Stimulated activated CD4-positive, alpha-beta T cell treated with anti-CD3 and anti-CD28 coated beads, TNF-alpha, amount 100 ng/mL, for 48 hours (primary cell): ENCODE data around the gene SUN5.

Experiments used
- DNase-seq, 3 donors: peaks; one replicate each; pipeline ENCODE4 v3.0.0-alpha.2; 2020; ENCODE audit warnings: low read depth in 3 of 3

Gene SUN5

DNA sequence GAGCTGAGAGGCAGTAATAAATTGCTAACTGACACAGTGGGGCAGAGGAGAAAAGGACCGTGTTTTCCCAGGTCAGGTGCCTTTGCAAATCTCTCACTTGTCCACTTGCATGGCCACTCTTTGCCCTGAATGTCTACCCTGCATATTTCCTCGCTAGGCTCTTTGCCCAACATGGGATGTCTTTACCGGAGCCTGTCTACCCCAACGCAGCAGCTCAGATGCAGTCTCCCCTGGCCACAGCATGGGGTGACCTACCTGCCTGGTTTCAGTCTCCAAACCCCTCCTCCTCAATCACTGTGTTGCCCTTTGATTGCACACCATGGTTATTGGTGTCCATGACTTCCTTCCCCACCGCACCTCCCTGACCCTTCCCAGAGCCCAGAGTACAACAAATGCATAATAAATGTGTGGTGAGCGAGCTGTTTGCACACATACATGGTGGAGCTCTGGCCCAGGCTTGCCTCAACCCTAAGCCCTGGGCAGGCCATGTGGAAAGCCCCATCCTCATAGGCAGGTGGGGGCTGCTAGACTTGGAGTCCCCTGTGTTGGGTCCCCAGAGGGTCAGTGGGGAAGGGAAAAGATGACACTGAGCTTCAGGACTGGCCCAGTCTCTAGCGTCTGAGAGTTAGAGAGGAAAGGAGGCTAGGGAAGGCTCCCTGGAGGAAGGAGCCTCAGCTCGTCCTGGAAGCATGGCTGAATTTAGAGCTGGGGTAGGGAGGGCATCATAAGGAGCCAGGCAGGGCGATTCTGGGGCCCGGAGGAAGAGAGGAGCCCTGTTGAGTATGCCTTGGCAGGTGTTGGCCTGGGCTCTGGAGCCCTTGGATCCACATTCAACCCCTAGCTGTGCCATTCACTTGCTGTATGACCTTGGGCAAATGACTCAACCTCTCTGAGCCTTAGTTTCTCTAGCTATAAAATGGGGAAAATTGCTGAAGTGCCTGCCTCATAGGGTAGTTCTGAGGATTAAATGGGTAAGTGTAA lies 22.8 kb upstream of the SUN5 start:
- no peak for DNase-seq

DNA sequence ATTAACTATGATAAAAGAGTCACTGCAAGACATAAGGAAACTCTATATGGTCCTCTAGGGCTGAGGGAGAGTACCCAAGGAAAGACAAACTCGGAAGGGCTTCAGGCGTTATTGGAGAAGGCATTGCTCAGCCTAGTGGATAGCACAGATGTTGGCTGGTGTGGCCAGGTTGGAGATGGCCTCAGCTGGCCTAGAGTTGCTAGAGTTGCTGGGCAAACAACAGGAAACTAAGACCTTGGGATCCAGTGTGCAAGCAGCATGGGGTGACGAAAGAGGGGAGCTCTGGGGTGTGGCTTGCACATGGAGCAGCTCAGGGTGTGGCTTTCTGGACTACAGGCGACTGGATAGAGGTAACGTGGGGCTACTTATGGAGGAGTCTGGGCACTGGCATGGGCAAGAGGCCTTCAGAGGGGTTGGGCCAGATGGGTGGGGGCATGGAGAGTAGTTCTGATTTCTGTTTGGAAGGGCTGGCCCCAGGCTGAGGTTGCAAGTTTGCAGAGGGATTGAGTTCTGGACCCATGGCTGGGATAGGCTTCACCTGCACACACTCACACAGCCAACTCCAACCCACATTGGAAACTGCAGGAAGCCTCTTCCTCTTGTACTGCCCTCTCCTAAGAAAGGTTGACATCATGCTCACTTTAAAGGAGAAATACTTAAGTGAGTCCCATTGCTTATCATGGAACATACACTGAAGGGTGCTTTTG lies 22.0 kb upstream of the SUN5 start:
- no peak for DNase-seq

- no peak for DNase-seq
Measured at GRCh38 chr20:33025318-33025876, 21.2 kb upstream of the SUN5 start.

DNA sequence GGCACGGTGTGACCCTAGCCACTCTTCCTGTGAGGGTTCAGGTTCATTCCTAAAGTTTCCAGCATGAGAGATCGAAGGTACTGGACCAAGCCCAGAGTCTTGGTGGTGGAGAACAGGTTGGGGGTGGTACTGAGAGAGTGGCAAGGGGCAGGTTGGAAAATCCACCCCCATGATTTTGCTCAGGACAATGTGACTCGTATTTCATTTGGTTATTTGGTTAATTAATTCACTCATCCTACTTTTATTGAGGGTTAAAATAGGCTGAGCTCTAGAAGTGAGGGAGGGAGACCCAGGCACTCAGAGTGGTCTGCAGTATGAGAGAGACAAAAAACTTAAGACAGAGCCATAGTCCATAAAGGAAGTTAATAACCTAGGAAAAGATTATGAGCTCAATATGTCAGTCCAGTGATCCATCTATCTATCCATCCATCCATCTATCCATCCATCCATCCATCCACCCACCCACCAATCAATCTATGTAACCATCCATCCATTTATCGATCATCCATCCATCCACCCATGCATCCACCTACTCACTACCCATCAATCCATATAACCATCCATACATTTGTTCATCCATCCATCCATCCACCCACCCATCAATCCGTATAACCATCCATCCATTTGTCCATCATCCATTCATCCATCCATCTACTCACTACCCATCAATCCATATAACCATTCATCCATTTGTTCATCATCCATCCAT lies 20.5 kb upstream of the SUN5 start:
- no peak for DNase-seq

DNA sequence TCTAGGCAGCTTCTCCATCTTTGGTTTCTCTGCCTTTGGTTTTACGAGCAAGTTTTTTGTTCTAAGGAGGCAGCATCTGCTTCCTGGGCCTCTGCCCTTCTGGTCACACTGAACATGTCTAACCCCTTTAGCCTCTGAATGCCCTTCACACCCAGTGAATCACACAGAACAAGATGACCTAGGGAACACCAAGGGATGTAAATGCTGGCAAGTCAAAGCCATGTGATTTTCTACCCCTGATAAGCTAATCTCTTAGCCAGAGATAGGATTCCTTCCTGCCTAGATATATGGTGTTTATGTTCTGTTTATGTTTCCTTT lies 20.0 kb upstream of the SUN5 start:
- no peak for DNase-seq

GRCh38 chr20:33023439-33024242 lies 19.4 kb upstream of the SUN5 start:
- no peak for DNase-seq

DNA sequence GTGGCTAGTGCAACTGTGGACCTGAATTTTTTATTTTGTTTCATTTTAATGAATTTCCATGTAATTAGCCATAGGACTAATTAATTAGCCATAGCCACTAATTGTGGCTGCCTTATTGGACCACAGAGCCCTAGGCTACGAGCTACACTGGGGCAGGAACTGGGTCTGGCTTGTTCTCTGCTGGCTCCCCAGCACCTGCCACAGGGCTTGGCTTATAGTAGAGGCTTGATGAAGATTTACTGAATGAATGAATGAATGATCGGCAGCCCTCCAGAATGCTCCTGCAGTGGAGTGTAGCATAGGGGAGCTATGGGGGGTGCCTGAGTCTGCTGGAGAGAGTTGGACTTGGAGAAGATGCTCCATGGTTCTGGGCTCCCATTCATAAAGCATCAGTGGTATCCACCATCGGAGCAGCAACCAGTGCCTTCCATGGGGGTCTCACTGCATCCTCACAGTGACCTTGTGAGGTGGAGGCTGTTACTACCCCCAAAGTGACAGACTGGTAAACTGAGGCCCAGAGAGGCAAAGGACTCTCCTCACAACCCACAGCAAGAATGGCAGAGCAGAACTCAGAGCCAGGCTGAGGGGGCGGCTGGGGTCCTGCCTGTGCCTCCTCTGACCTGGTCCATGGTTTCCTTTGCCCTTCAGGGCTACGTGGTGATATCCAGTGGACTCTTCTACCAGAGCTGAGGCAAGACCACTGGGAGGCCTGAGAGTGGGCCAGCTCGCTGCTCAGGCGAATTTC lies 18.6 kb upstream of the SUN5 start:
- no peak for DNase-seq

DNA sequence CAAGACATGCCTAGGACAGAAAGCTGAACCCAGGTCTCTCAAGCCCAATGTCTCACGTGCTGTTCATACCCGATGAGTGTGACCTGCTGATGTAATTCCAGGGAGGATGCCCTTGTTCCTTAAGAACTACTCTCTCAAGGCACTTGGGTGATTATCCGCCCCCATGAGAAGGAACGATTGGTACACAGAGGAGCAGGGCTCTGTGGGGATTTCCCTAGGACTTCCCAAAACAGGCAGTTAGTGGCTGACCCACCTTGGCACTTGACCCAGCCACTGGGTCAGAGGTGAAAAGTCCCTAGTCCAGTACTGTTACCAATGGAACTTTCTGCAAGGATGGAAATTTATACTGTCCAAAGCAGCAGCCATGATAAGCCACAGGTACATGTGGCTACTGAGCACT lies 18.1 kb upstream of the SUN5 start:
- DNase-seq, result no peak

- no peak for DNase-seq
Measured at GRCh38 chr20:33021879-33022278, 17.6 kb upstream of the SUN5 start.

GRCh38 chr20:33020278-33021161 lies 16.3 kb upstream of the SUN5 start:
- no peak for DNase-seq

- DNase-seq, result no peak
Measured at GRCh38 chr20:33019465-33020277, 15.4 kb upstream of the SUN5 start.

DNA sequence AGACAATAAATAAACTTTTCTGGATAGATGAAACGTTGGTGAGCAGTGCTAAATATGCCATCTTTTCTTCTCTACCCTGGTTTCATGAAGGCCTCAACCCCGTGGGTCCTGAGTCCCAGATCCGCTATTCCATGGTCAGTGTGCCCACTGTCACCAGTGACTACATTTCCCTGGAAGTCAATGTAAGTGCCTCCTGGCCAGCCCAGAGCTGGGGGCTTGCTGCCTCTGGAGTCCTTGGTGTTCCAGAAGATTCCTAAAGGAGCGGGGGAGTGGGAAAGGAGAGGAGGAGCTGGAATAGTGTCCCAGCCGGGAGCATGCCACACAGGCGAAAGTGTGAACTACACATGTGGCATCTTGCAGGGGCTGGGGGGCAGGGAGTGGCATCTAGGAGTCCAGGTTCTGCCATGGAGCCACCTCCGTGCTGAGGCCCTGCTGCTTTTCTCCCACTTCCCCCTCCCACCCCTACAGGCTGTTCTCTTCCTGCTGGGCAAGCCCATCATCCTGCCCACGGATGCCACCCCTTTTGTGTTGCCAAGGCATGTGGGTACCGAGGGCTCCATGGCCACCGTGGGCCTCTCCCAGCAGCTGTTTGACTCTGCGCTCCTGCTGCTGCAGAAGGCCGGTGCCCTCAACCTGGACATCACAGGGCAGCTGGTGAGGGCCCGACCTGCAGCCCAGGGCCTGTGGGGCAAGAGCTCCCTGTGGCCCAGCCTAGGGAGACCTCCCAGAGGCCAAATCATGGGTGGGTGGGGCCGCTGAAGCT lies 14.1 kb upstream of the SUN5 start:
- DNase-seq, result no peak

GRCh38 chr20:33017542-33017941 lies 13.3 kb upstream of the SUN5 start:
- DNase-seq, result no peak

- no peak for DNase-seq
Measured at GRCh38 chr20:33016581-33017109, 12.4 kb upstream of the SUN5 start.

DNA sequence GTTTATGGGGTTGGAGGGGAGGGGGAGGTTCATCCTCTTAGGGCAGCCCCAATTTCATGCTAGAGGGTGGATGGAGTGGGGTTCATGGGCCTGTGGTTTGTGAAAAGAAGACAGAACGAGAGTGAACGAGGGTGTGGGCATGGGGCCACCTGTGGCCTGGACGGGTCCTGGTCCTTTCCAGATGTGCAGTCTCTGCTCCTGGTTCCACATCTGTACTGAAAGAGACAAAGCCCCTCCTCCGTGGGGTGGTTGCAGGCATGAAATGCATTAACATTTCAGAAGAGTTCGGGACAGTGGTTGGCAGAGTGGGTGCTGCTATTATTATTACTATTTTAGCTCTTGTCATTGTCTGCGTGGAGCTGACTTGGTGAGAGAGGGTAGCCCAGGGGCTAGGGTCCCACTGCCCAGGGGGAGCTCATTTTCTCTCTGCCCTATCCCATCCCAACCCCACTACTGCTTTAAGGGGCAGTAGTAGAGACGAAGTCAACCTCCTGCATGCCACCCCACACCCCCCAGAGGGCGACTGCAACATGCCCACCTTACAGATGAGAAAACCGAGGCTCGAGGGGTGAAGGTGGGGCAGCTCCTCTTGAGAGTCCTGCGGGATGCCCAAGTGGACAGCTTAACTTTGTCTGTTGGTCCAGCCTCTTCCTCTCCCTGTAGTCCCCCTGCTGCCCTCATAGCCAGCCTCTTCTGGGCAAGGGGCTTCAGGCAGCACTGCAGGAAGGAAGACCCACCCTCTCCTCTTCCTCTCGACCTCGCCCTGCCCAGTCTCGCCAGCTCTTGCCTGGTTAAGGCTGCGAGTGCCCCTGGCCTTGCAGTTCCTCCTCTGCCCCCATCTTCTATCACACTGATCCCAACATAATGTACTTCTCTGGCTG lies 11.7 kb upstream of the SUN5 start:
- DNase-seq, result no peak

DNA sequence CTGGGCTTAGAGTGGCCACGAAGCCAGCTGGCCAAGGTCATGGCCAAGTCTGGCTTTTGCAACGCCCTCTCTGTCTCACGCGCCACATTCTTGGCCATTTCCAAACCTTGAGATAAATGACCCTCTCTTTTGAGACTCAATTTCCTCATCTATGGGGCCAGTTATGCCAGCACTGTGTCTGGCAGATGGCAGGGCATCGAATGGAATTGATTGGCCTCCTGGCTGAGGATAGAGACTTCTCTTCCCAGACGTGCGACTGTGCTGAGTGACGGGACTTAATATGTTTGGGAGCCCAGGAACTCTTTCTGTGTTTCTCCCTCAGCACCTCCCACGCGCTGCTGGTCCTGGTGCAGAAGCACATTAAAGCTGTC lies 10.9 kb upstream of the SUN5 start:
- DNase-seq, result no peak
